ENCODE data around the gene FNDC3B. TPM values are rescaled to one million over a fixed set of nuclear protein-coding genes. Genes with fewer than 3 reads are reported as not detected.

Gene FNDC3B
- total and polyA plus RNA-seq, 4 donors: 23.3 to 74.2 (median 32.9) TPM

DNA sequence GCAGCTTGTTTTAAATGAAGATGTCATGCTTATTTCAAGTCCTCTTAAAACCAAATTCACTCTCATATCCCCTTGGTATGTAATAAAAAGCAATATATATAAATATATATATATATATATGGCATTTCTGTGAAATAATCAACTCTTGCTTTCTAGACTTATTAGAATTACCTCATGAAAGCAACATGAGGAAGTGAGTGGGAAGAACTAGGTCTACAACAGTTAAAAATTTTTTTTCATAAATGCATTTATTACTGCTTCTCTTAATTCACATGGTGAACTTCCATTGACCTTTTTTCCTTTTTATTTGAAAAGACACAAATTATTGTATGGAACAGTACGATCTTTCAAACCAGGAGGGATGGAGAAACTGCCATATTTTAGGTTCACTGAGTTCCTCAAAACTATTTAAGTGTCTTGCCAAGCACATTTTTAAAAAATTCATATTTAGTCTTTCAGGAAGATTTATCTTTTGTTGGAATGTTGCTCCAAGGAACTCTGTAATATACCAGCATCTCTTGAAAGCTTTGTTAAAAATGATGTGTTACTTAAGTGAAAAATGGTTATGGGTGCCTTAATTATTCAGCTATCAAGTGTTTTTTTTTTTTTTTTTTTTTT, 223.7 kb downstream of the FNDC3B start (continued):
- TF ChIP-seq, protein P1, sequence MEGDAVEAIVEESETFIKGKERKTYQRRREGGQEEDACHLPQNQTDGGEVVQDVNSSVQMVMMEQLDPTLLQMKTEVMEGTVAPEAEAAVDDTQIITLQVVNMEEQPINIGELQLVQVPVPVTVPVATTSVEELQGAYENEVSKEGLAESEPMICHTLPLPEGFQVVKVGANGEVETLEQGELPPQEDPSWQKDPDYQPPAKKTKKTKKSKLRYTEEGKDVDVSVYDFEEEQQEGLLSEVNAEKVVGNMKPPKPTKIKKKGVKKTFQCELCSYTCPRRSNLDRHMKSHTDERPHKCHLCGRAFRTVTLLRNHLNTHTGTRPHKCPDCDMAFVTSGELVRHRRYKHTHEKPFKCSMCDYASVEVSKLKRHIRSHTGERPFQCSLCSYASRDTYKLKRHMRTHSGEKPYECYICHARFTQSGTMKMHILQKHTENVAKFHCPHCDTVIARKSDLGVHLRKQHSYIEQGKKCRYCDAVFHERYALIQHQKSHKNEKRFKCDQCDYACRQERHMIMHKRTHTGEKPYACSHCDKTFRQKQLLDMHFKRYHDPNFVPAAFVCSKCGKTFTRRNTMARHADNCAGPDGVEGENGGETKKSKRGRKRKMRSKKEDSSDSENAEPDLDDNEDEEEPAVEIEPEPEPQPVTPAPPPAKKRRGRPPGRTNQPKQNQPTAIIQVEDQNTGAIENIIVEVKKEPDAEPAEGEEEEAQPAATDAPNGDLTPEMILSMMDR (IDR thresholded peaks at IDR 0.05; ENCODE audit: low read depth, low read length, missing input control): no peak

DNA sequence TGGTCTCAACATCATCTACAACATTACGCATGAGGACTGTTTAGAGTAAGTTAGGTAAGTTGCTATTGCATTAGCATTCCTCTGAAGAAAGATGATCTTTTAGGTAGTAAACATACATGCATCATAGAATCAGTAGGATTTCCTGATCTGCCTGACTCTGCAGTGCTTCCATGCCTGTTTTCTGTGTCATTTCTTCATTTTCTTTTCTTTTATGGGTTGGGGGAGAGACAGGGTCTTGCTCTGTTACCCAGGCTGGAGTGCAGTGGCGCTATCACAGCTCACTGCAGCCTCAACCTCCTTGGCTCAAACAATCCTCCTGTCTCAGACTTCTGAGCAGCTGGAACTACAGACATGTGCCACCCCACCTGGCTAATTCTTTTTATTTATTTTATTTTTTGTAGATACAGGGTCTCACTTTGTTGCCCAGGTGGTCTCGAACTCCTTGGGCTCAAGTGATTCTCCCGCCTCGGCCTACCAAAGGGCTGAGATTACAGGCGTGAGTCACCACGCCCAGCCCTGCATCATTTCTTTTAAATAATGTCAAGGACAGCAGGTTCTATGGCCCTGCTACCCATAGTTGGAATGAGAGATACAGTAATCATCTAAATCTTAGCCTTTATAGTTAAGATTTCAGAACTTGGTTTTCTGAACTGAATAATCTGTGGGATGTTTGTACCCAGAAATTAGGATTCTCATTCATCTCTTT, 224.6 kb downstream of the FNDC3B start:
- no peak for DNase-seq (ENCODE audit: low spot score)
- Histone ChIP-seq H3K9ac (ENCODE audit: low read depth in 1 of 2, low read length in 2 of 2) (no peak overlapping the region), H3K27ac (ENCODE audit: low read depth in 1 of 2, low read length in 2 of 2) (no peak overlapping the region), H3K36me3 (ENCODE audit: control insufficient read depth in 4 of 4, insufficient read depth in 3 of 4, low read depth in 1 of 4, low read length in 3 of 4) (peaks cover 0 to 28% (median 11%) of the 10 kb centered on the region in 4 donors), H3K4me3 (ENCODE audit: low read depth in 1 of 3, low read length in 3 of 3) (no peak overlapping the region), H3K27me3 (ENCODE audit: control insufficient read depth in 4 of 4, insufficient read depth in 4 of 4, low read length in 3 of 4) (no peaks in the 10 kb centered on the region), H3K9me3 (ENCODE audit: control insufficient read depth in 4 of 4, low read length in 3 of 4) (no peaks in the 10 kb centered on the region), H3K4me1 (ENCODE audit: control insufficient read depth in 4 of 4, insufficient read depth in 4 of 4, low read length in 3 of 4) (peaks cover 0 to 10% (median 0%) of the 10 kb centered on the region in 4 donors)
- no peak for TF ChIP-seq TAF1 (conservative IDR thresholded peaks at IDR 0.05)
- TF ChIP-seq, protein P1 (IDR thresholded peaks at IDR 0.05; ENCODE audit: low read depth, low read length, missing input control): no peak
- TF ChIP-seq GABPA (IDR thresholded peaks at IDR 0.05 in 1 of 2, conservative IDR thresholded peaks at IDR 0.05 in 1 of 2): no peak
- TF ChIP-seq JUND (IDR thresholded peaks at IDR 0.05): no peak
- no peak for TF ChIP-seq HNF4A (conservative IDR thresholded peaks at IDR 0.05)
- WGBS: 98% methylated on average over 7 of the region's 7 CpGs

DNA sequence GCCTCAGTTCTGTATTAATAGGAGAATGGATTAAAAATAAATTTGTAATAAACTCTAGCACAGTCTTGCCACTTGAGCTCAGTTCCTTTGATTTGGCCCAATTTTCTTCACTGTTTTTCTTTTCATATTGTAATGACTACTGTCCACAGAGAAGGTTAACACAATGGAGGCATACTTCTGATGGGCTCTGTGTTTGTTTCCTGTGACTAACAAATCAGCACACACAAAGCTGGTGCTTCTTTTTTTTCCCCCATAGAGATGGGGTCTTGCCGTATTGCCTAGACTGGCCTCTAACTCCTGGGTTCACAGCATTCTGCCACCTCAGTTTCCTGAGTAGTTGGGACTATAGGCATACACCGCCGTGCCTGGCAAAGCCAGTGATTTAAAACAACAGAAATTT, 226.7 kb downstream of the FNDC3B start:
- Histone ChIP-seq H3K27ac (ENCODE audit: low read depth in 1 of 2, low read length in 2 of 2) (no peak overlapping the region), H3K4me1 (ENCODE audit: control insufficient read depth in 4 of 4, insufficient read depth in 4 of 4, low read length in 3 of 4) (peaks cover 0 to 6% (median 0%) of the 10 kb centered on the region in 4 donors), H3K36me3 (ENCODE audit: control insufficient read depth in 4 of 4, insufficient read depth in 3 of 4, low read depth in 1 of 4, low read length in 3 of 4) (peaks cover 6 to 37% (median 14%) of the 10 kb centered on the region in 4 donors), H3K4me3 (ENCODE audit: low read depth in 1 of 3, low read length in 3 of 3) (no peak overlapping the region), H3K27me3 (ENCODE audit: control insufficient read depth in 4 of 4, insufficient read depth in 4 of 4, low read length in 3 of 4) (no peaks in the 10 kb centered on the region), H3K9ac (ENCODE audit: low read depth in 1 of 2, low read length in 2 of 2) (no peak overlapping the region), H3K9me3 (ENCODE audit: control insufficient read depth in 4 of 4, low read length in 3 of 4) (no peaks in the 10 kb centered on the region)
- WGBS: 97% methylated on average over 3 of the region's 3 CpGs
- DNase-seq (ENCODE audit: low spot score): no peak
- TF ChIP-seq FOXA2 (IDR thresholded peaks at IDR 0.05) (no peak), JUND (IDR thresholded peaks at IDR 0.05) (no peak), YY1 (IDR thresholded peaks at IDR 0.05) (no peak), RXRA (IDR thresholded peaks at IDR 0.05) (no peak), GABPA (IDR thresholded peaks at IDR 0.05 in 1 of 2, conservative IDR thresholded peaks at IDR 0.05 in 1 of 2) (no peak), EGR1 (IDR thresholded peaks at IDR 0.05; ENCODE audit: low read depth in 2 of 2) (no peak), SP1 (IDR thresholded peaks at IDR 0.05) (no peak), HNF4A (conservative IDR thresholded peaks at IDR 0.05) (no peak), FOXA1 (IDR thresholded peaks at IDR 0.05) (no peak), HNF4G (IDR thresholded peaks at IDR 0.05) (no peak), RAD21 (IDR thresholded peaks at IDR 0.05) (no peak)
- TF ChIP-seq, protein P1 (IDR thresholded peaks at IDR 0.05; ENCODE audit: low read depth, low read length, missing input control): no peak
- TF ChIP-seq, protein P2, sequence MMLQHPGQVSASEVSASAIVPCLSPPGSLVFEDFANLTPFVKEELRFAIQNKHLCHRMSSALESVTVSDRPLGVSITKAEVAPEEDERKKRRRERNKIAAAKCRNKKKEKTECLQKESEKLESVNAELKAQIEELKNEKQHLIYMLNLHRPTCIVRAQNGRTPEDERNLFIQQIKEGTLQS (IDR thresholded peaks at IDR 0.05): no peak
- TF ChIP-seq, protein P3, sequence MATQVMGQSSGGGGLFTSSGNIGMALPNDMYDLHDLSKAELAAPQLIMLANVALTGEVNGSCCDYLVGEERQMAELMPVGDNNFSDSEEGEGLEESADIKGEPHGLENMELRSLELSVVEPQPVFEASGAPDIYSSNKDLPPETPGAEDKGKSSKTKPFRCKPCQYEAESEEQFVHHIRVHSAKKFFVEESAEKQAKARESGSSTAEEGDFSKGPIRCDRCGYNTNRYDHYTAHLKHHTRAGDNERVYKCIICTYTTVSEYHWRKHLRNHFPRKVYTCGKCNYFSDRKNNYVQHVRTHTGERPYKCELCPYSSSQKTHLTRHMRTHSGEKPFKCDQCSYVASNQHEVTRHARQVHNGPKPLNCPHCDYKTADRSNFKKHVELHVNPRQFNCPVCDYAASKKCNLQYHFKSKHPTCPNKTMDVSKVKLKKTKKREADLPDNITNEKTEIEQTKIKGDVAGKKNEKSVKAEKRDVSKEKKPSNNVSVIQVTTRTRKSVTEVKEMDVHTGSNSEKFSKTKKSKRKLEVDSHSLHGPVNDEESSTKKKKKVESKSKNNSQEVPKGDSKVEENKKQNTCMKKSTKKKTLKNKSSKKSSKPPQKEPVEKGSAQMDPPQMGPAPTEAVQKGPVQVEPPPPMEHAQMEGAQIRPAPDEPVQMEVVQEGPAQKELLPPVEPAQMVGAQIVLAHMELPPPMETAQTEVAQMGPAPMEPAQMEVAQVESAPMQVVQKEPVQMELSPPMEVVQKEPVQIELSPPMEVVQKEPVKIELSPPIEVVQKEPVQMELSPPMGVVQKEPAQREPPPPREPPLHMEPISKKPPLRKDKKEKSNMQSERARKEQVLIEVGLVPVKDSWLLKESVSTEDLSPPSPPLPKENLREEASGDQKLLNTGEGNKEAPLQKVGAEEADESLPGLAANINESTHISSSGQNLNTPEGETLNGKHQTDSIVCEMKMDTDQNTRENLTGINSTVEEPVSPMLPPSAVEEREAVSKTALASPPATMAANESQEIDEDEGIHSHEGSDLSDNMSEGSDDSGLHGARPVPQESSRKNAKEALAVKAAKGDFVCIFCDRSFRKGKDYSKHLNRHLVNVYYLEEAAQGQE (IDR thresholded peaks at IDR 0.05): no peak
- TF ChIP-seq, protein P4, sequence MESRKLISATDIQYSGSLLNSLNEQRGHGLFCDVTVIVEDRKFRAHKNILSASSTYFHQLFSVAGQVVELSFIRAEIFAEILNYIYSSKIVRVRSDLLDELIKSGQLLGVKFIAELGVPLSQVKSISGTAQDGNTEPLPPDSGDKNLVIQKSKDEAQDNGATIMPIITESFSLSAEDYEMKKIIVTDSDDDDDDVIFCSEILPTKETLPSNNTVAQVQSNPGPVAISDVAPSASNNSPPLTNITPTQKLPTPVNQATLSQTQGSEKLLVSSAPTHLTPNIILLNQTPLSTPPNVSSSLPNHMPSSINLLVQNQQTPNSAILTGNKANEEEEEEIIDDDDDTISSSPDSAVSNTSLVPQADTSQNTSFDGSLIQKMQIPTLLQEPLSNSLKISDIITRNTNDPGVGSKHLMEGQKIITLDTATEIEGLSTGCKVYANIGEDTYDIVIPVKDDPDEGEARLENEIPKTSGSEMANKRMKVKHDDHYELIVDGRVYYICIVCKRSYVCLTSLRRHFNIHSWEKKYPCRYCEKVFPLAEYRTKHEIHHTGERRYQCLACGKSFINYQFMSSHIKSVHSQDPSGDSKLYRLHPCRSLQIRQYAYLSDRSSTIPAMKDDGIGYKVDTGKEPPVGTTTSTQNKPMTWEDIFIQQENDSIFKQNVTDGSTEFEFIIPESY (IDR thresholded peaks at IDR 0.05): no peak

Measured in liver (tissue), 9 donors.